PC-9 (cell line): Measurements from ENCODE around the gene CST8. TPM values are rescaled to one million over a fixed set of nuclear protein-coding genes. Genes with fewer than 3 reads are reported as not detected.

Experiments used
- BruUV-seq: library from RNA; stranded (reverse); fragments of 400-500 nt; replicated peaks from 2 replicates; lab custom pipeline; 2021; lab: Mats Ljungman, UMichigan
- CTCF ChIA-PET: fragments of 300-600 bp; sonication (Branson Sonifier 250); formaldehyde crosslinking; loops from one replicate; lab custom pipeline; 2022; ENCODE audit warnings: antibody characterized with exemption; lab: Charles Lee
- POLR2A ChIA-PET: fragments of 300-600 bp; sonication (Branson Sonifier 250); formaldehyde crosslinking; loops from one replicate; lab custom pipeline; 2022; ENCODE audit warnings: antibody characterized with exemption; ENCODE audit not compliant: unreplicated experiment; lab: Charles Lee
- DNase-seq, 2 experiments: peaks; one replicate each; pipeline versions ENCODE4 v3.0.0 to v3.0.0-alpha.2; 2015 to 2022; ENCODE audit warnings: mixed read lengths in 1 of 2
- H2AFZ ChIP-seq: fragments of 200-600 bp; sonication (generic); 2 replicates; pipeline ENCODE4 v1.8.1; 2017; ENCODE audit warnings: antibody characterized with exemption
- H3F3A ChIP-seq: fragments of 200-600 bp; sonication (generic); 2 replicates; pipeline ENCODE4 v1.8.1; 2017; ENCODE audit warnings: antibody characterized with exemption, mild to moderate bottlenecking, low read depth; ENCODE audit not compliant: insufficient read depth
- H3K27ac ChIP-seq: fragments of 200-600 bp; sonication (generic); 2 replicates; pipeline ENCODE4 v1.6.1; 2016; ENCODE audit warnings: mixed run types
- H3K27me3 ChIP-seq: fragments of 200-600 bp; sonication (generic); 2 replicates; pipeline ENCODE4 v1.6.1; 2016; ENCODE audit warnings: low read depth, mixed run types; ENCODE audit not compliant: insufficient read depth
- H3K36me3 ChIP-seq: fragments of 200-600 bp; sonication (generic); 2 replicates; pipeline ENCODE4 v1.6.1; 2016; ENCODE audit warnings: low read depth, mixed run types
- H3K4me1 ChIP-seq: fragments of 200-600 bp; sonication (generic); replicated peaks from 2 replicates; pipeline ENCODE4 v1.6.1; 2016; ENCODE audit warnings: mixed run types; ENCODE audit not compliant: insufficient read depth
- H3K4me2 ChIP-seq: fragments of 200-600 bp; sonication (generic); 2 replicates; pipeline ENCODE4 v1.6.1; 2017; ENCODE audit warnings: mixed run types
- H3K4me3 ChIP-seq: fragments of 200-600 bp; sonication (generic); 2 replicates; pipeline ENCODE4 v1.6.1; 2016; ENCODE audit warnings: mixed run types
- H3K79me2 ChIP-seq: fragments of 200-600 bp; sonication (generic); 2 replicates; pipeline ENCODE4 v1.6.1; 2017; ENCODE audit warnings: low read depth, mixed run types
- H3K9me2 ChIP-seq: fragments of 200-600 bp; sonication (generic); 2 replicates; pipeline ENCODE4 v1.8.1; 2017; ENCODE audit warnings: mild to moderate bottlenecking; ENCODE audit not compliant: insufficient read depth
- H3K9me3 ChIP-seq: fragments of 200-600 bp; sonication (generic); 2 replicates; pipeline ENCODE4 v1.8.1; 2016; ENCODE audit warnings: low read depth; ENCODE audit not compliant: insufficient read depth
- H4K20me1 ChIP-seq: fragments of 200-600 bp; sonication (generic); 2 replicates; pipeline ENCODE4 v1.8.1; 2017; ENCODE audit not compliant: insufficient read depth
- EZH2 ChIP-seq: fragments of 200-600 bp; sonication (generic); IDR thresholded peaks from 2 replicates; pipeline ENCODE4 v1.8.0; 2017; ENCODE audit warnings: antibody characterized with exemption, low read depth
- intact Hi-C: fragments of 100-400 bp; cut with micrococcal nuclease; formaldehyde crosslinking; loops from one replicate; pipeline ENCODE4 v1.10.0; 2022; ENCODE audit not compliant: unreplicated experiment
- total RNA-seq: library from RNA; stranded (reverse); gene quantifications from 2 replicates; pipeline ENCODE4 v1.2.3, GENCODE V29; 2021
- TF ChIP-seq, protein P1 (sequence below): fragments of 200-600 bp; sonication (generic); conservative IDR thresholded peaks from 2 replicates; pipeline ENCODE4 v1.6.1; 2017; ENCODE audit warnings: mixed run types, antibody characterized with exemption, mild to moderate bottlenecking, moderate library complexity

The CST8 gene
- total RNA-seq, 1 experiment from 2014 or later = not detected

DNA sequence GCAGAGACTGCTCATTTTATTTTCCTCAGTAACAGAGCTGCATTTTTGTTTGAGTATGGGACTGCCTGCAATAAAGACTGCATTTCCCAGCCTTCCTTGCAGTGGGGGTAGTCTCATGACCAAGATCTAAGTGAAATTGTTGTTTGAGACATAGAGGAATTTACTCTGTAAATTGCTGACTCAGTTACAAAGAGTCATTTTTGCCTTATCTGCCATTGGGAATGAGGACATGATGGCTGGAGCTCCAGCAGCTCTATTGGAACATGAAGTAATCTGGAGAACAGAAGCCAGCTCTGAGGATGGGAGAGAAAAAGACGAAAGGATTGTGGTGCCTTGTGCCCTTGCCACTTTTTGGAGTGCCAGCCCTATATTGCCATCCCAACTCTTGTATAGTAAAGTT is 36.1 kb upstream of the CST8 start:
- no peak for DNase-seq
- no peaks in the 10 kb centered on the region for H3K9me2 ChIP-seq
- H3K36me3 ChIP-seq = no peaks in the 10 kb centered on the region
- no peaks in the 10 kb centered on the region for H3F3A ChIP-seq
- H4K20me1 ChIP-seq = no peaks in the 10 kb centered on the region
- ChIA-PET POLR2A (no interaction called here), CTCF (no interaction called here)
- TF ChIP-seq EZH2 = no peak
- TF ChIP-seq, protein P1, sequence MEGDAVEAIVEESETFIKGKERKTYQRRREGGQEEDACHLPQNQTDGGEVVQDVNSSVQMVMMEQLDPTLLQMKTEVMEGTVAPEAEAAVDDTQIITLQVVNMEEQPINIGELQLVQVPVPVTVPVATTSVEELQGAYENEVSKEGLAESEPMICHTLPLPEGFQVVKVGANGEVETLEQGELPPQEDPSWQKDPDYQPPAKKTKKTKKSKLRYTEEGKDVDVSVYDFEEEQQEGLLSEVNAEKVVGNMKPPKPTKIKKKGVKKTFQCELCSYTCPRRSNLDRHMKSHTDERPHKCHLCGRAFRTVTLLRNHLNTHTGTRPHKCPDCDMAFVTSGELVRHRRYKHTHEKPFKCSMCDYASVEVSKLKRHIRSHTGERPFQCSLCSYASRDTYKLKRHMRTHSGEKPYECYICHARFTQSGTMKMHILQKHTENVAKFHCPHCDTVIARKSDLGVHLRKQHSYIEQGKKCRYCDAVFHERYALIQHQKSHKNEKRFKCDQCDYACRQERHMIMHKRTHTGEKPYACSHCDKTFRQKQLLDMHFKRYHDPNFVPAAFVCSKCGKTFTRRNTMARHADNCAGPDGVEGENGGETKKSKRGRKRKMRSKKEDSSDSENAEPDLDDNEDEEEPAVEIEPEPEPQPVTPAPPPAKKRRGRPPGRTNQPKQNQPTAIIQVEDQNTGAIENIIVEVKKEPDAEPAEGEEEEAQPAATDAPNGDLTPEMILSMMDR = no peak
- no peak overlapping the region for H3K27ac ChIP-seq
- no peak overlapping the region for H3K4me3 ChIP-seq
- no peak overlapping the region for H2AFZ ChIP-seq
- no peak overlapping the region for H3K4me2 ChIP-seq
- no peaks in the 10 kb centered on the region for H3K9me3 ChIP-seq
- no peaks in the 10 kb centered on the region for H3K79me2 ChIP-seq
- no peaks in the 10 kb centered on the region for H3K4me1 ChIP-seq
- H3K27me3 ChIP-seq = peaks cover 14% of the 10 kb centered on the region; the same call in 1 of the 2 replicates
- BruUV-seq = no TSS peak
- intact Hi-C loops = no loop called here

DNA sequence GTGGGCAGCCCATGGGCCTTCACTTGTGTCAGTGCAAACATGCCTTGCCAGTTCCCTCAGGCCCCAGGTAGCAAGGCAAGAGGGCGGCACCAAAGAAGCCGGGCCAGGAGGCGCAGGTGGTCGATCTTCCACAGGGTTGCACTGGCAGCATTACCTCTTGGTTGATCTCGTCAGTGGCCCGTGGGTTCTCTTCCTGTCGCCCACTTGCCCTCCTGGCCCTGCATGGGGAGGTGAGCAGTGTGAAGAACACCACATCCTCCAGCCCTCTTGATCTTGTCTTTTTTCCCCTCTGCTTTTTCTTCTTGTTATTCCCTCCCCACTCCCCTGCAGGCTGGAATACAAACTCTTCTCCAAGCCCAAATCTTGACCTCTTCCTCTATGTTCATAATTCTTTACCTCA is 35.3 kb upstream of the CST8 start:
- TF ChIP-seq, protein P1 = no peak
- TF ChIP-seq EZH2 = no peak
- Histone ChIP-seq H3K4me3 (no peak overlapping the region), H3K36me3 (no peaks in the 10 kb centered on the region), H3K4me1 (no peaks in the 10 kb centered on the region), H3F3A (no peaks in the 10 kb centered on the region), H3K9me2 (no peaks in the 10 kb centered on the region), H3K79me2 (no peaks in the 10 kb centered on the region), H2AFZ (no peak overlapping the region), H4K20me1 (no peaks in the 10 kb centered on the region), H3K27ac (no peak overlapping the region), H3K27me3 (peaks cover 22% of the 10 kb centered on the region; the same call in 1 of the 2 replicates), H3K4me2 (no peak overlapping the region), H3K9me3 (no peaks in the 10 kb centered on the region)
- DNase-seq = no peak
- no TSS peak for BruUV-seq
- ChIA-PET POLR2A (interaction anchor here (0.6 kb wide), 1 partner anchor 65 kb away, joined by 3 read pairs; no protein-coding TSS in a partner anchor), CTCF (no interaction called here)
- intact Hi-C loops = no loop called here

DNA sequence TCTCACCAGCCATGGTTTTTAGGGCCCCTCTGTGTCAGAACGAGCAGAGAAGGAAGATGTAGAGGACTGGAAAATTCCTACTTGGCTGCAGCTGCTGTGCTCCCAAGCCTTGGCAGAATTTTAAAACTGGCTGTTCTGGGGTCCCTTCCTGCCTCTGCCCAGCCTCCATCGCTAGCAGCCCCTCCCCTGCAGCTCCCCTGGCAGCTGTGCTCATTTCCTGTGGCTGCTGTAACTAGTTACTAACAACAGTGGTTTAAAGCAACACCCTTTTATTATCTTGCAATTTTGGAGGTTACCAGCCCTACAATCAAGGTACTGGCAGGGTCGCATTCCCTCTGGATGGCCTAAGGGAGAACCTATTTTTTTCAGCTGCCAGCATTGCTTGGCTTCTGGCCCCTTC is 34.5 kb upstream of the CST8 start:
- Histone ChIP-seq H2AFZ (no peak overlapping the region), H3K79me2 (no peaks in the 10 kb centered on the region), H3K4me1 (no peaks in the 10 kb centered on the region), H3K9me2 (no peaks in the 10 kb centered on the region), H3K4me3 (no peak overlapping the region), H4K20me1 (no peaks in the 10 kb centered on the region), H3K27me3 (peaks cover 22% of the 10 kb centered on the region; the same call in 1 of the 2 replicates), H3K27ac (no peak overlapping the region), H3K4me2 (no peak overlapping the region), H3F3A (no peaks in the 10 kb centered on the region), H3K36me3 (no peaks in the 10 kb centered on the region), H3K9me3 (no peaks in the 10 kb centered on the region)
- ChIA-PET POLR2A (interaction anchor here (0.6 kb wide), 1 partner anchor 66 kb away, joined by 3 read pairs; no protein-coding TSS in a partner anchor), CTCF (no interaction called here)
- TF ChIP-seq, protein P1 = no peak
- TF ChIP-seq EZH2 = no peak
- DNase-seq = no peak
- BruUV-seq = no TSS peak
- intact Hi-C loops = no loop called here
